Endothelial cell of umbilical vein (primary cell): ENCODE data around the gene ZNF609. TPM values are rescaled to one million over a fixed set of nuclear protein-coding genes. Genes with fewer than 3 reads are reported as not detected.

ENCODE experiments used
- BruUV-seq: library from RNA; stranded (reverse); fragments of 400-500 nt; replicated peaks from 2 replicates; lab custom pipeline; 2021; lab: Mats Ljungman, UMichigan
- CTCF ChIA-PET: fragments of 300-600, 350-600 bp; sonication (Branson Sonifier 250); formaldehyde crosslinking; loops from one replicate; lab custom pipeline; 2021; ENCODE audit warnings: antibody characterized with exemption, inconsistent platforms; lab: Charles Lee
- POLR2A ChIA-PET: fragments of 300-600, 350-600 bp; sonication (Branson Sonifier 250); formaldehyde crosslinking; loops from one replicate; lab custom pipeline; 2021; ENCODE audit warnings: antibody characterized with exemption, inconsistent platforms; lab: Charles Lee
- DNase-seq: peaks from one replicate; pipeline ENCODE4 v3.0.0-alpha.2; 2011; ENCODE audit warnings: low read depth, low spot score
- FAIRE-seq: peaks from 2 replicates; lab custom pipeline; 2011; peaks lifted over from hg19 to GRCh38; lab: Jason Lieb, UNC
- H2AFZ ChIP-seq: 2 replicates; pipeline ENCODE4 v1.6.0; 2012; ENCODE audit warnings: low read depth, low read length, control low read depth, inconsistent platforms
- H3K27ac ChIP-seq: 2 replicates; pipeline ENCODE4 v1.5.1; 2011; ENCODE audit warnings: low read depth, mild to moderate bottlenecking, control low read depth, low read length, moderate library complexity; ENCODE audit not compliant: insufficient read depth
- H3K27me3 ChIP-seq, 2 experiments: 2 replicates each; pipeline versions ENCODE4 v1.6.0 to v1.6.1; 2011; ENCODE audit warnings: low read length in 2 of 2, mixed read lengths in 1 of 2; ENCODE audit not compliant: control insufficient read depth in 2 of 2, insufficient read depth in 2 of 2
- H3K36me3 ChIP-seq, 2 experiments: 2 replicates in 1 of 2; 3 replicates in 1 of 2; pipeline ENCODE4 v1.5.1; 2011; ENCODE audit warnings: low read length in 2 of 2, mild to moderate bottlenecking in 1 of 2, moderate library complexity in 1 of 2; ENCODE audit not compliant: control insufficient read depth in 2 of 2, insufficient read depth in 2 of 2; ENCODE audit errors: extremely low read depth in 1 of 2
- H3K4me1 ChIP-seq: 3 replicates; pipeline ENCODE4 v1.5.1; 2011; ENCODE audit warnings: mild to moderate bottlenecking, low read length; ENCODE audit not compliant: control insufficient read depth, insufficient read depth; ENCODE audit errors: extremely low read depth
- H3K4me2 ChIP-seq: 2 replicates; pipeline ENCODE4 v1.6.1; 2011; ENCODE audit warnings: low read length, control low read depth, mixed read lengths; ENCODE audit not compliant: insufficient read depth
- H3K4me3 ChIP-seq, 3 experiments: fragments of 200-600 bp in 1 of 3; sonication (generic), shearing (Covaris generic) in 1 of 3; replicated peaks in 1 of 3; 2 replicates each; pipeline ENCODE4 v1.5.1; 2011 to 2016; ENCODE audit warnings: control low read depth in 3 of 3, low read length in 3 of 3, mild to moderate bottlenecking in 2 of 3, inconsistent platforms in 1 of 3, low read depth in 1 of 3, moderate library complexity in 1 of 3; ENCODE audit not compliant: insufficient read depth in 1 of 3
- H3K79me2 ChIP-seq: 2 replicates; pipeline ENCODE4 v1.6.0; 2012; ENCODE audit warnings: low read length, inconsistent platforms; ENCODE audit not compliant: control insufficient read depth, insufficient read depth
- H3K9ac ChIP-seq: replicated peaks from 2 replicates; pipeline ENCODE3; 2011; ENCODE audit warnings: low read length, control low read depth; ENCODE audit not compliant: insufficient read depth; ENCODE audit errors: extremely low read depth
- H3K9me1 ChIP-seq: replicated peaks from 3 replicates; pipeline ENCODE4 v1.6.0; 2011; ENCODE audit warnings: mild to moderate bottlenecking, low read length; ENCODE audit not compliant: control insufficient read depth, insufficient read depth; ENCODE audit errors: extremely low read depth
- H3K9me3 ChIP-seq: replicated peaks from 2 replicates; pipeline ENCODE4 v1.5.1; 2012; ENCODE audit warnings: low read length, inconsistent platforms; ENCODE audit not compliant: control insufficient read depth, insufficient read depth
- H4K20me1 ChIP-seq: replicated peaks from 2 replicates; pipeline ENCODE3; 2011; ENCODE audit warnings: mild to moderate bottlenecking, low read length; ENCODE audit not compliant: control insufficient read depth, insufficient read depth; ENCODE audit errors: extremely low read depth
- CTCF ChIP-seq, 2 donors: IDR thresholded peaks; 1 replicate in 1 of 2; 2 replicates in 1 of 2; pipeline ENCODE4 v1.5.1; 2011; ENCODE audit warnings: low read length in 2 of 2, mild to moderate bottlenecking in 2 of 2, moderate library complexity in 2 of 2, control low read depth in 1 of 2, inconsistent platforms in 1 of 2, low read depth in 1 of 2; ENCODE audit not compliant: insufficient read depth in 1 of 2; ENCODE audit errors: extremely low read depth in 1 of 2
- EZH2 ChIP-seq: IDR thresholded peaks from 2 replicates; pipeline ENCODE4 v1.6.1; 2012; ENCODE audit warnings: borderline replicate concordance, low read depth, mild to moderate bottlenecking, moderate library complexity, low read length, inconsistent platforms; ENCODE audit not compliant: severe bottlenecking
- FOS ChIP-seq: IDR thresholded peaks from 2 replicates; pipeline ENCODE4 v1.6.1; 2011; ENCODE audit warnings: mild to moderate bottlenecking, low read length, moderate library complexity, borderline replicate concordance; ENCODE audit not compliant: insufficient read depth
- GATA2 ChIP-seq: IDR thresholded peaks from 2 replicates; pipeline ENCODE4 v1.7.0; 2011; ENCODE audit warnings: low read depth, mild to moderate bottlenecking, moderate library complexity, mixed read lengths, low read length; ENCODE audit not compliant: insufficient read length, insufficient read depth
- JUN ChIP-seq: IDR thresholded peaks from 2 replicates; pipeline ENCODE4 v1.6.1; 2011; ENCODE audit warnings: borderline replicate concordance, low read depth; ENCODE audit not compliant: insufficient read length, insufficient read depth
- MYC ChIP-seq: IDR thresholded peaks from one replicate; pipeline ENCODE4 v1.6.1; 2011; ENCODE audit warnings: mild to moderate bottlenecking, low read depth, low read length
- POLR2A ChIP-seq: IDR thresholded peaks from 2 replicates; pipeline ENCODE4 v1.6.1; 2012; ENCODE audit warnings: low read depth, mild to moderate bottlenecking, control low read depth, low read length
- POLR2AphosphoS5 ChIP-seq: IDR thresholded peaks from 2 replicates; pipeline ENCODE4 v1.6.1; 2012; ENCODE audit warnings: low read depth, mild to moderate bottlenecking, control low read depth, low read length, moderate library complexity; ENCODE audit not compliant: insufficient read depth
- dilution Hi-C: fragments of 300-500 bp; cut with MboI; formaldehyde crosslinking; loops from one replicate; pipeline ENCODE4 v1.15.0; 2019; ENCODE audit warnings: low sequenced_read_pairs; ENCODE audit not compliant: extremely low pct_ligation_motif_present
- intact Hi-C: fragments of 100-400 bp; cut with micrococcal nuclease; formaldehyde crosslinking; loops from one replicate; pipeline ENCODE4 v1.10.0; 2022
- polyA plus RNA-seq, 4 experiments: library from polyadenylated mRNA; depleted of rRNA in 3 of 4; stranded (reverse) in 3 of 4; unstranded in 1 of 4; fragments of >200 nt; gene quantifications; 2 replicates each; pipeline versions ENCODE4 v1.2.1 to v1.2.3, GENCODE V29; 2011 to 2012; ENCODE audit warnings: missing spikeins in 1 of 4
- total RNA-seq: library from RNA; stranded (reverse); gene quantifications from 2 replicates; pipeline ENCODE4 v1.2.3, GENCODE V29; 2021
- TF ChIP-seq, protein P1 (sequence below): IDR thresholded peaks from 2 replicates; pipeline ENCODE4 v1.6.1; 2011; ENCODE audit not compliant: insufficient read depth, insufficient read length

The ZNF609 gene
- total and polyA plus RNA-seq, 2 donors (not counting 3 experiments of a cell fraction or from before 2014, with no cell fraction given): 18.2 to 49.6 TPM

DNA sequence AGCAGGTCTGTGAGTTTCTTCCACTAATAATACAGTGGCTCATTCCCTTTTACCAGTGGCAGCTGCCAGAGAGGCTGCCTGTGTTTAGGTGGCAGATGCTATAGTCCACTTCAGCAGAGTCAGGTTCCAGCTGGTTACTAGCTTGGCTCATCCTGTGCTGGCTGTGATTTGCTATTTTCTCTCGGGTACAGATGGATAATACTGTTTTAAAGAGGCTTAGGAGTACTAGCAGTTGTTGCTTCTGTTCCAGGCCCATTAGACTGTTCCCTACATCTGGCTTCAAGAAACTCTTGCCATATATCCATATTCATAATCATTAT lies 41.0 kb downstream of the ZNF609 start:
- Histone ChIP-seq H4K20me1 (peaks cover 7% of the 10 kb centered on the region), H3K79me2 (peaks cover 85% of the 10 kb centered on the region), H3K9me3 (no peaks in the 10 kb centered on the region), H3K9me1 (no peaks in the 10 kb centered on the region), H3K4me3 (no peak overlapping the region), H3K9ac (no peak overlapping the region), H3K27me3 (no peaks in the 10 kb centered on the region), H3K4me2 (no peak overlapping the region), H3K27ac (no peak overlapping the region), H2AFZ (no peak overlapping the region), H3K36me3 (peaks cover 7 to 18% of the 10 kb centered on the region in 2 experiments), H3K4me1 (peaks cover 22% of the 10 kb centered on the region)
- CTCF ChIA-PET: interaction anchor here (0.6 to 2.9 kb wide), 6 partner anchors 18 to 180 kb away, joined by 3 to 9 read pairs (median 4); no protein-coding TSS in a partner anchor
- FAIRE-seq: no peak
- POLR2A ChIA-PET: no interaction called here
- intact Hi-C loops (no loop called here), dilution Hi-C loops (no loop called here)
- DNase-seq: no peak
- no peak for TF ChIP-seq POLR2AphosphoS5
- no TSS peak for BruUV-seq

GRCh38 chr15:64502151-64502550 lies 41.8 kb downstream of the ZNF609 start:
- CTCF ChIA-PET: interaction anchor here (1.5 to 2.9 kb wide), 4 partner anchors 25 to 151 kb away, joined by 4 to 11 read pairs (median 8); no protein-coding TSS in a partner anchor
- FAIRE-seq (peak; percentile 15), DNase-seq (no peak)
- H3K9me3 ChIP-seq: no peaks in the 10 kb centered on the region
- no peak overlapping the region for H3K4me3 ChIP-seq
- no peak overlapping the region for H3K4me2 ChIP-seq
- H3K9me1 ChIP-seq: no peaks in the 10 kb centered on the region
- dilution Hi-C loops (no loop called here), intact Hi-C loops (no loop called here)
- H3K27ac ChIP-seq: peak overlapping the region; percentile 9
- no peaks in the 10 kb centered on the region for H3K27me3 ChIP-seq
- H2AFZ ChIP-seq: no peak overlapping the region
- H3K36me3 ChIP-seq: peaks cover 9 to 18% of the 10 kb centered on the region in 2 experiments
- H3K4me1 ChIP-seq: peaks cover 26% of the 10 kb centered on the region
- no TSS peak for BruUV-seq
- POLR2A ChIA-PET: no interaction called here
- peaks cover 82% of the 10 kb centered on the region for H3K79me2 ChIP-seq
- TF ChIP-seq CTCF (IDR thresholded peaks at IDR 0.05; ENCODE audit: extremely low read depth in 1 of 2, insufficient read depth in 1 of 2, low read depth in 1 of 2, low read length in 2 of 2): no peak
- no peak for TF ChIP-seq POLR2AphosphoS5
- TF ChIP-seq FOS: no peak
- TF ChIP-seq, protein P1, sequence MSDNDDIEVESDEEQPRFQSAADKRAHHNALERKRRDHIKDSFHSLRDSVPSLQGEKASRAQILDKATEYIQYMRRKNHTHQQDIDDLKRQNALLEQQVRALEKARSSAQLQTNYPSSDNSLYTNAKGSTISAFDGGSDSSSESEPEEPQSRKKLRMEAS: no peak
- TF ChIP-seq MYC: no peak
- TF ChIP-seq GATA2: no peak
- TF ChIP-seq POLR2A: no peak
- no peak for TF ChIP-seq EZH2
- TF ChIP-seq JUN: no peak
- peaks cover 7% of the 10 kb centered on the region for H4K20me1 ChIP-seq
- no peak overlapping the region for H3K9ac ChIP-seq
